Esophagus squamous epithelium (tissue), 4 donors: ENCODE measurements around the gene PTPRD.

Source experiments
- POLR2A ChIP-seq, 4 donors: fragments of 450-650 bp; IDR thresholded peaks; one replicate each; pipeline ENCODE4 v1.6.1; 2017; ENCODE audit warnings: antibody characterized with exemption in 4 of 4, mild to moderate bottlenecking in 4 of 4, moderate library complexity in 3 of 4
- TF ChIP-seq, protein P1 (sequence below), 6 experiments: fragments of 450-650 bp in 4 of 6; fragments of 200-600 bp in 2 of 6; sonication (generic) in 2 of 6; IDR thresholded peaks; one replicate each; pipeline ENCODE4 v1.5.1; 2016 to 2019; ENCODE audit warnings: antibody characterized with exemption in 6 of 6, mild to moderate bottlenecking in 4 of 6, moderate library complexity in 4 of 6

DNA sequence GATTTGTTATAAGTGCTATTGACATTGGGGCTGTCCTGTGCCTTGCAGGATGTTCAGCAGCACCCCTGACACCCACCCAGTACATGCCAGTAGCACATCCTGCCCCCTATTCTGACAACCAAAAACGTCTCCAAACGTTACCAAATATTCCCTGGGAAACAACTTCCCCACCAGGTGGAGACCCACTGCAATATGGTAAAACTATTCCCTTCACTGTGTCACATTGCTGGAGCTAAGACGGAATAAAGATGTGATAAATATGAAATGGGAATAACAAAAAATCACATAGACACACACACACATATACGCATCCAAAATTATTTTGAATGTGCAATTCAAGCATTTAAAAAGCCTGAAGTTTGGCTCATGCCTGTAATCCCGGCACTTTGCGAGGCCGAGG is 1939.0 kb downstream of the PTPRD start:
- TF ChIP-seq, protein P1, sequence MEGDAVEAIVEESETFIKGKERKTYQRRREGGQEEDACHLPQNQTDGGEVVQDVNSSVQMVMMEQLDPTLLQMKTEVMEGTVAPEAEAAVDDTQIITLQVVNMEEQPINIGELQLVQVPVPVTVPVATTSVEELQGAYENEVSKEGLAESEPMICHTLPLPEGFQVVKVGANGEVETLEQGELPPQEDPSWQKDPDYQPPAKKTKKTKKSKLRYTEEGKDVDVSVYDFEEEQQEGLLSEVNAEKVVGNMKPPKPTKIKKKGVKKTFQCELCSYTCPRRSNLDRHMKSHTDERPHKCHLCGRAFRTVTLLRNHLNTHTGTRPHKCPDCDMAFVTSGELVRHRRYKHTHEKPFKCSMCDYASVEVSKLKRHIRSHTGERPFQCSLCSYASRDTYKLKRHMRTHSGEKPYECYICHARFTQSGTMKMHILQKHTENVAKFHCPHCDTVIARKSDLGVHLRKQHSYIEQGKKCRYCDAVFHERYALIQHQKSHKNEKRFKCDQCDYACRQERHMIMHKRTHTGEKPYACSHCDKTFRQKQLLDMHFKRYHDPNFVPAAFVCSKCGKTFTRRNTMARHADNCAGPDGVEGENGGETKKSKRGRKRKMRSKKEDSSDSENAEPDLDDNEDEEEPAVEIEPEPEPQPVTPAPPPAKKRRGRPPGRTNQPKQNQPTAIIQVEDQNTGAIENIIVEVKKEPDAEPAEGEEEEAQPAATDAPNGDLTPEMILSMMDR (IDR thresholded peaks at IDR 0.05): no peak
- TF ChIP-seq POLR2A (IDR thresholded peaks at IDR 0.05): no peak
